Liver (tissue), 9 donors: ENCODE measurements around the gene TGM5. TPM values are rescaled to one million over a fixed set of nuclear protein-coding genes. Genes with fewer than 3 reads are reported as not detected.

Experiments used
- DNase-seq: peaks from one replicate; pipeline ENCODE4 v3.0.0-alpha.2; 2017; ENCODE audit warnings: low spot score
- H3K27ac ChIP-seq, 2 donors: one replicate each; pipeline ENCODE4 v1.7.0; 2013; ENCODE audit warnings: inconsistent platforms in 2 of 2, low read length in 2 of 2, control low read depth in 1 of 2, low read depth in 1 of 2, mild to moderate bottlenecking in 1 of 2
- H3K27me3 ChIP-seq, 4 donors: one replicate each; pipeline versions ENCODE4 v1.6.1 to v1.7.0; 2013; ENCODE audit warnings: low read length in 3 of 4, inconsistent platforms in 1 of 4, mild to moderate bottlenecking in 1 of 4, moderate library complexity in 1 of 4; ENCODE audit not compliant: control insufficient read depth in 4 of 4, insufficient read depth in 4 of 4
- H3K36me3 ChIP-seq, 4 donors: one replicate each; pipeline versions ENCODE4 v1.6.1 to v1.7.0; 2013; ENCODE audit warnings: low read length in 3 of 4, mild to moderate bottlenecking in 3 of 4, low read depth in 1 of 4, moderate library complexity in 1 of 4; ENCODE audit not compliant: control insufficient read depth in 4 of 4, insufficient read depth in 3 of 4
- H3K4me1 ChIP-seq, 4 donors: one replicate each; pipeline versions ENCODE4 v1.6.1 to v1.7.0; 2013; ENCODE audit warnings: low read length in 3 of 4, mild to moderate bottlenecking in 3 of 4, moderate library complexity in 1 of 4; ENCODE audit not compliant: control insufficient read depth in 4 of 4, insufficient read depth in 4 of 4
- H3K4me3 ChIP-seq, 3 donors: one replicate each; pipeline versions ENCODE4 v1.6.1 to v1.7.0; 2013; ENCODE audit warnings: low read length in 3 of 3, control low read depth in 1 of 3, low read depth in 1 of 3, mild to moderate bottlenecking in 1 of 3
- H3K9ac ChIP-seq, 2 donors: one replicate each; pipeline ENCODE4 v1.7.0; 2013; ENCODE audit warnings: low read length in 2 of 2, mild to moderate bottlenecking in 2 of 2, moderate library complexity in 2 of 2, control low read depth in 1 of 2, low read depth in 1 of 2
- H3K9me3 ChIP-seq, 4 donors: one replicate each; pipeline versions ENCODE4 v1.6.1 to v1.7.0; 2013; ENCODE audit warnings: low read length in 3 of 4; ENCODE audit not compliant: control insufficient read depth in 4 of 4
- FOXA1 ChIP-seq: IDR thresholded peaks from 2 replicates; pipeline ENCODE4 v1.6.1; 2016; ENCODE audit warnings: antibody characterized with exemption
- FOXA2 ChIP-seq: IDR thresholded peaks from 2 replicates; pipeline ENCODE4 v1.6.1; 2016; ENCODE audit warnings: antibody characterized with exemption
- GABPA ChIP-seq, 2 donors: IDR thresholded peaks in 1 of 2; conservative IDR thresholded peaks in 1 of 2; 2 replicates each; pipeline ENCODE4 v1.6.1; 2016; ENCODE audit warnings: antibody characterized with exemption in 2 of 2, mild to moderate bottlenecking in 1 of 2, moderate library complexity in 1 of 2
- HNF4A ChIP-seq, 2 donors: conservative IDR thresholded peaks; 2 replicates each; pipeline ENCODE4 v1.6.1; 2016; ENCODE audit warnings: antibody characterized with exemption in 2 of 2, mild to moderate bottlenecking in 2 of 2
- HNF4G ChIP-seq: IDR thresholded peaks from 2 replicates; pipeline ENCODE4 v1.6.1; 2016; ENCODE audit warnings: antibody characterized with exemption
- JUND ChIP-seq, 2 donors: IDR thresholded peaks; 2 replicates each; pipeline ENCODE4 v1.6.1; 2016; ENCODE audit warnings: antibody characterized with exemption in 2 of 2
- NR2F2 ChIP-seq: IDR thresholded peaks from 2 replicates; pipeline ENCODE4 v1.6.1; 2016; ENCODE audit warnings: antibody characterized with exemption
- RAD21 ChIP-seq, 2 donors: IDR thresholded peaks; 2 replicates each; pipeline ENCODE4 v1.6.1; 2016; ENCODE audit warnings: antibody characterized with exemption in 2 of 2, mild to moderate bottlenecking in 2 of 2
- RXRA ChIP-seq, 2 donors: IDR thresholded peaks; 2 replicates each; pipeline ENCODE4 v1.6.1; 2017 to 2018; ENCODE audit warnings: antibody characterized with exemption in 2 of 2, mild to moderate bottlenecking in 1 of 2
- TAF1 ChIP-seq: conservative IDR thresholded peaks from 2 replicates; pipeline ENCODE4 v1.6.1; 2016; ENCODE audit warnings: antibody characterized with exemption, mild to moderate bottlenecking
- YY1 ChIP-seq: IDR thresholded peaks from 2 replicates; pipeline ENCODE4 v1.6.1; 2016; ENCODE audit warnings: antibody characterized with exemption, mild to moderate bottlenecking
- WGBS: extraction: QIAGEN DNeasy Blood & Tissue Kit; methylation state at CpG from one replicate; pipeline ENCODE4 v1.1.7; 2013; 5-methylcytosine and 5-hydroxymethylcytosine counted together
- polyA plus RNA-seq, 2 donors: library from polyadenylated mRNA; stranded (reverse) in 1 of 2; unstranded in 1 of 2; fragments of 200-250 nt in 1 of 2; fragments of >200 nt in 1 of 2; fragmentation: Nextera tagmentation in 1 of 2; extraction: Ambion mirVana in 1 of 2; gene quantifications; one replicate each; pipeline versions ENCODE4 v1.2.1 to v1.2.3, GENCODE V29; 2013 to 2015
- total RNA-seq, 2 donors: library from RNA; depleted of rRNA; stranded (reverse); fragments of >200 nt; gene quantifications; one replicate each; pipeline ENCODE4 v1.2.3, GENCODE V29; 2014
- TF ChIP-seq, protein P1 (sequence below): IDR thresholded peaks from 2 replicates; pipeline ENCODE4 v1.6.1; 2016; ENCODE audit warnings: antibody characterized with exemption
- TF ChIP-seq, protein P2 (sequence below): fragments of 150-350 bp; IDR thresholded peaks from 2 replicates; pipeline ENCODE4 v1.5.1; 2017; ENCODE audit warnings: improper control_type of control experiment, low read depth, low read length; ENCODE audit not compliant: missing input control
- TF ChIP-seq, protein P3 (sequence below): IDR thresholded peaks from 2 replicates; pipeline ENCODE4 v1.6.1; 2016; ENCODE audit warnings: antibody characterized with exemption
- donor health status: healthy.
- donor health status: healthy.
- donor health status: healthy.
- donor health status: healthy.
- donor health status: healthy.

The TGM5 gene
- total and polyA plus RNA-seq, 4 donors, result not detected

DNA sequence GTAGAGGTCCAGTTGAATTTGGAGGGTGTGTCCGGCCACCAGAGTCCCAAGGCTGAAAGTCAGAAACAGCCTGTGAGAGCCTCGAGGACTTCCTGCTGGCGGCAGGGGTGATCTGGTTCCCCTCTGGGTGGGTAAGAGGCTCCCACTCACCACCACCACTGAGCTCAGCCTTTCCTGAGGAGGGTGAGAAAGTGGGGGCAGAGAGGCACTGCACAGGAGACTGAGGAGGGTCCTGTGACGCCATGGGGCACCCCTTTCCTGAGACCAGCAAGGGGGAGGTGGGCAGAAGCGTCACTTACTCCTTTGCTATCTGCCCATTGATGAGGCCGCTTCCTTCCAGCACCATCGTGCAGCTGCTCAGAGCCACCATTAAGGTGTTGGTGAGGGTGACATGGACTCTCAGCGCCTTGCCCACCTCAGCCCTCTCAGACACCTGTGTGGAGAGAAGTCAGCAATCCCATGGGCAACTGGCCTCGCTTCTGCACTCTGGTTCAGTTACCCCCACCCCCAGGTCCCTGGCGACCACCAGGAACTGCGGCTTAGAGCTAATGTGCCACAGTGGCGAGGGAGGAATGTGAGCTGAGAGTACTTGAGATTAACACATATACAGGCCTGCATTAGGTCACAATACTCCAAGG lies 10.0 kb upstream of the TGM5 start:
- H3K27ac ChIP-seq, result no peak overlapping the region
- 69% methylated on average over 12 of the region's 12 CpGs for WGBS

DNA sequence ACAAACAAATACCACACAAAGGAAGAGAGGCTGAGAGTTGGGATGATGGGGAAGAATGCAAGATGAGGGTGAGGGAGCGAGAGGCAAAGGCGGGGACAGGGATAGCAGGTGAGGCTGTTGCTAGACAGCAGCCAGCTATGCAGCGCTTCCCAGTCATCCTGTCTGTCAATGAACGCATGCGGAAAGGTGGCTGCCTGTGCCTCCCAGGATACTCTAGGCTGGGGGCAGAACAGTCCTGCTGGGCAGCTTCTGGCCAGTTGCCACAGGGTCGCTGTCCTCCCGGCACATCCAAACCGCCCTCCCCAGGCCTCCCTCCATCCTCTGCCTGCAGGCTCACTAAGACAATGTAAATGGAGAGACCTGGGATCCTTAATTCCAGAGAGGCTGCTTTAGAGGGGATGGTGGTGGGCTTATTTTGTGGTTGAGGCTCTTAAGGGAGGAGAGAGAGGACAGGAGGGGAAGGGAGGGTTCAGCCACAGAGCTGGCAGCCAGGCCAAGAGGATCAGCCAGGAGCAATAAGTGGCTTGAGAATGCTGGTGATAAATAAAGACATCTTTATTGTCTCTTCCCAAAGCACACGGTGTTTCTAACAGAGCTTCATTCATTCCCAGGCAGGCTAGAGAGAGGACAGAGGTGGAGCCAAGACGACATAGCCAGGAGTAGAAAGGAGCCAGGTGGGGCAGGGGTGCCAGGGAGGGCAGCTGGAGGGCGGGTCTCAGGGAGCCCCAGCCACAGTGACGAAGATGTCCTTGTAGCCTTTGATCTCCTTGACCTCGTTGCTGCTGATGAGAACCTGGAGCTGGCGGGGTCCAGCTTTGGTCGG lies 9.2 kb upstream of the TGM5 start:
- H3K9me3 ChIP-seq, result no peaks in the 10 kb centered on the region
- H3K4me1 ChIP-seq, result no peaks in the 10 kb centered on the region
- H3K4me3 ChIP-seq, result no peak overlapping the region
- H3K36me3 ChIP-seq, result no peaks in the 10 kb centered on the region
- no peak for DNase-seq
- 68% methylated on average over 15 of the region's 15 CpGs for WGBS
- TF ChIP-seq FOXA1 (no peak), HNF4A (conservative IDR thresholded peaks at IDR 0.05) (no peak), YY1 (no peak), RXRA (IDR thresholded peaks at IDR 0.05) (no peak)
- TF ChIP-seq, protein P1, sequence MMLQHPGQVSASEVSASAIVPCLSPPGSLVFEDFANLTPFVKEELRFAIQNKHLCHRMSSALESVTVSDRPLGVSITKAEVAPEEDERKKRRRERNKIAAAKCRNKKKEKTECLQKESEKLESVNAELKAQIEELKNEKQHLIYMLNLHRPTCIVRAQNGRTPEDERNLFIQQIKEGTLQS, result no peak
- TF ChIP-seq, protein P2, sequence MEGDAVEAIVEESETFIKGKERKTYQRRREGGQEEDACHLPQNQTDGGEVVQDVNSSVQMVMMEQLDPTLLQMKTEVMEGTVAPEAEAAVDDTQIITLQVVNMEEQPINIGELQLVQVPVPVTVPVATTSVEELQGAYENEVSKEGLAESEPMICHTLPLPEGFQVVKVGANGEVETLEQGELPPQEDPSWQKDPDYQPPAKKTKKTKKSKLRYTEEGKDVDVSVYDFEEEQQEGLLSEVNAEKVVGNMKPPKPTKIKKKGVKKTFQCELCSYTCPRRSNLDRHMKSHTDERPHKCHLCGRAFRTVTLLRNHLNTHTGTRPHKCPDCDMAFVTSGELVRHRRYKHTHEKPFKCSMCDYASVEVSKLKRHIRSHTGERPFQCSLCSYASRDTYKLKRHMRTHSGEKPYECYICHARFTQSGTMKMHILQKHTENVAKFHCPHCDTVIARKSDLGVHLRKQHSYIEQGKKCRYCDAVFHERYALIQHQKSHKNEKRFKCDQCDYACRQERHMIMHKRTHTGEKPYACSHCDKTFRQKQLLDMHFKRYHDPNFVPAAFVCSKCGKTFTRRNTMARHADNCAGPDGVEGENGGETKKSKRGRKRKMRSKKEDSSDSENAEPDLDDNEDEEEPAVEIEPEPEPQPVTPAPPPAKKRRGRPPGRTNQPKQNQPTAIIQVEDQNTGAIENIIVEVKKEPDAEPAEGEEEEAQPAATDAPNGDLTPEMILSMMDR, result no peak
- H3K27ac ChIP-seq, result no peak overlapping the region
- H3K9ac ChIP-seq, result no peak overlapping the region
- no peaks in the 10 kb centered on the region for H3K27me3 ChIP-seq

More for the DNA sequence above, 10.0 kb upstream of the TGM5 start:
- no peaks in the 10 kb centered on the region for H3K4me1 ChIP-seq
- DNase-seq, result no peak
- H3K36me3 ChIP-seq, result no peaks in the 10 kb centered on the region
- no peaks in the 10 kb centered on the region for H3K9me3 ChIP-seq
- no peak overlapping the region for H3K9ac ChIP-seq
- H3K4me3 ChIP-seq, result no peak overlapping the region
- H3K27me3 ChIP-seq, result no peaks in the 10 kb centered on the region
- TF ChIP-seq GABPA (IDR thresholded peaks at IDR 0.05 in 1 of 2, conservative IDR thresholded peaks at IDR 0.05 in 1 of 2), result no peak
- TF ChIP-seq RXRA (IDR thresholded peaks at IDR 0.05), result no peak

DNA sequence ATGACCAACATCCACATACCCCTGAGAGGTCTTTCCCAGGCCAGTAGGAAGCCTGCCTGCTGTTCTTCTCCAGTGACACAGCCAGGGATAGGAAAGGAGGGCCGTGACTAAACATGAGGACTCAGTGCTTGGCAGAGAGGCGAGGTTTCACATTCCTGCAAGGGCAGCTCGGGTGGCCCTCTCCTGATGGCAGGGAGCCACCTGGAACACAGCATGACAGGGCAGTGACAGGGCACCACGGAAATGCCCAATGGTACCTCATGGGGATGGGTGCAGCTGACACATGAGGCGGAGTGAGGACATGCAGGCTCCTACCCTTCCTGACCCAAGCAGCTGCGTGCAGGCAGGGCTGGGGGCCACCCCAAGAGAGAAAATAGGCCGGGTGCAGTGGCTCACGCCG lies 7.4 kb upstream of the TGM5 start:
- no peaks in the 10 kb centered on the region for H3K27me3 ChIP-seq
- no peak for DNase-seq
- TF ChIP-seq TAF1, result no peak
- TF ChIP-seq, protein P1, result no peak
- TF ChIP-seq FOXA1, result no peak
- TF ChIP-seq RAD21 (IDR thresholded peaks at IDR 0.05), result no peak
- TF ChIP-seq, protein P3, sequence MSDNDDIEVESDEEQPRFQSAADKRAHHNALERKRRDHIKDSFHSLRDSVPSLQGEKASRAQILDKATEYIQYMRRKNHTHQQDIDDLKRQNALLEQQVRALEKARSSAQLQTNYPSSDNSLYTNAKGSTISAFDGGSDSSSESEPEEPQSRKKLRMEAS, result no peak
- no peak for TF ChIP-seq HNF4G
- TF ChIP-seq FOXA2, result no peak
- no peak for TF ChIP-seq YY1
- TF ChIP-seq GABPA (IDR thresholded peaks at IDR 0.05 in 1 of 2, conservative IDR thresholded peaks at IDR 0.05 in 1 of 2), result no peak
- TF ChIP-seq, protein P2, result no peak
- no peak for TF ChIP-seq JUND (IDR thresholded peaks at IDR 0.05)
- TF ChIP-seq HNF4A (conservative IDR thresholded peaks at IDR 0.05), result no peak
- TF ChIP-seq NR2F2, result no peak
- no peak overlapping the region for H3K4me3 ChIP-seq
- no peak overlapping the region for H3K9ac ChIP-seq
- no peaks in the 10 kb centered on the region for H3K9me3 ChIP-seq
- H3K27ac ChIP-seq, result no peak overlapping the region
- WGBS, result 57% methylated on average over 9 of the region's 9 CpGs
- no peaks in the 10 kb centered on the region for H3K4me1 ChIP-seq
- no peaks in the 10 kb centered on the region for H3K36me3 ChIP-seq
